Neural progenitor cell (in vitro differentiated cells): Measurements from ENCODE around the gene TUT1. TPM values are rescaled to one million over a fixed set of nuclear protein-coding genes. Genes with fewer than 3 reads are reported as not detected.

Experiments used
- DNase-seq: peaks from one replicate; pipeline ENCODE4 v3.0.0-alpha.2; 2016; ENCODE audit warnings: low spot score
- H2AFZ ChIP-seq: fragments of 200-600 bp; sonication (generic); replicated peaks from 2 replicates; pipeline ENCODE4 v1.6.1; 2016; ENCODE audit warnings: antibody characterized with exemption
- H3F3A ChIP-seq: fragments of 200-600 bp; sonication (generic); 2 replicates; pipeline ENCODE4 v1.6.1; 2016; ENCODE audit warnings: antibody characterized with exemption, low read depth
- H3K27ac ChIP-seq: fragments of 200-600 bp; sonication (generic); 2 replicates; pipeline ENCODE4 v1.5.1; 2016; ENCODE audit warnings: mild to moderate bottlenecking
- H3K27me3 ChIP-seq: fragments of 200-600 bp; sonication (generic); 2 replicates; pipeline ENCODE4 v1.6.1; 2016; ENCODE audit warnings: mild to moderate bottlenecking, moderate library complexity
- H3K36me3 ChIP-seq: fragments of 200-600 bp; sonication (generic); 2 replicates; pipeline ENCODE4 v1.5.1; 2016
- H3K4me1 ChIP-seq: fragments of 200-600 bp; sonication (generic); 2 replicates; pipeline ENCODE4 v1.6.1; 2016; ENCODE audit warnings: mixed run types
- H3K4me2 ChIP-seq: fragments of 200-600 bp; sonication (generic); 2 replicates; pipeline ENCODE4 v1.6.1; 2016
- H3K4me3 ChIP-seq: fragments of 200-600 bp; sonication (generic); 2 replicates; pipeline ENCODE4 v1.5.1; 2016
- H3K79me2 ChIP-seq: fragments of 200-600 bp; sonication (generic); 2 replicates; pipeline ENCODE4 v1.6.1; 2016; ENCODE audit warnings: low read depth
- H3K9ac ChIP-seq: fragments of 200-600 bp; sonication (generic); 2 replicates; pipeline ENCODE4 v1.6.1; 2016
- H3K9me3 ChIP-seq: fragments of 200-600 bp; sonication (generic); 2 replicates; pipeline ENCODE4 v1.5.1; 2016; ENCODE audit warnings: low read depth
- H4K20me1 ChIP-seq: fragments of 200-600 bp; sonication (generic); 2 replicates; pipeline ENCODE4 v1.6.1; 2016; ENCODE audit warnings: low read depth
- H3K27ac Mint-ChIP-seq: 3 replicates; pipeline ENCODE4 v1.8.0; 2021; ENCODE audit warnings: mixed read lengths
- H3K27me3 Mint-ChIP-seq: 2 replicates; pipeline ENCODE4 v1.8.0; 2022; ENCODE audit warnings: low read depth, mild to moderate bottlenecking, inconsistent platforms, moderate library complexity, mixed read lengths; ENCODE audit not compliant: insufficient read depth
- H3K36me3 Mint-ChIP-seq: 3 replicates; pipeline ENCODE4 v1.8.0; 2021; ENCODE audit warnings: mixed read lengths
- H3K4me1 Mint-ChIP-seq: 3 replicates; pipeline ENCODE4 v1.8.0; 2021; ENCODE audit warnings: mixed read lengths
- H3K4me3 Mint-ChIP-seq: 3 replicates; pipeline ENCODE4 v1.8.0; 2021; ENCODE audit warnings: mild to moderate bottlenecking, moderate library complexity, mixed read lengths
- H3K9me3 Mint-ChIP-seq: 3 replicates; pipeline ENCODE4 v1.8.0; 2020; ENCODE audit warnings: mixed read lengths
- CTCF ChIP-seq: fragments of 200-600 bp; sonication (generic); IDR thresholded peaks from 2 replicates; pipeline ENCODE4 v1.5.1; 2017; ENCODE audit warnings: antibody characterized with exemption, mild to moderate bottlenecking
- EZH2 ChIP-seq: fragments of 200-600 bp; sonication (generic); IDR thresholded peaks from 2 replicates; pipeline ENCODE4 v1.6.1; 2017; ENCODE audit warnings: antibody characterized with exemption, mild to moderate bottlenecking, moderate library complexity
- EZH2phosphoT487 ChIP-seq: fragments of 200-600 bp; sonication (generic); IDR thresholded peaks from 2 replicates; pipeline ENCODE4 v1.6.1; 2017; ENCODE audit warnings: antibody characterized with exemption
- total RNA-seq: library from RNA; depleted of rRNA; stranded (reverse); fragments of >200 nt; gene quantifications from 2 replicates; pipeline ENCODE4 v1.2.3, GENCODE V29; 2015; ENCODE audit warnings: low replicate concordance

Gene TUT1
- total RNA-seq, 1 donor from 2014 or later = 4.8 TPM

- no peaks in the 10 kb centered on the region for H3K9me3 ChIP-seq
- peaks cover 27% of the 10 kb centered on the region for H3K79me2 ChIP-seq
- TF ChIP-seq CTCF = no peak
- no peak for TF ChIP-seq EZH2phosphoT487
- TF ChIP-seq EZH2 = no peak
- no peak overlapping the region for H3K27ac Mint-ChIP-seq
- no peaks in the 10 kb centered on the region for H3K36me3 ChIP-seq
- peaks cover 22% of the 10 kb centered on the region for H3K27me3 ChIP-seq
- H3K36me3 Mint-ChIP-seq = peaks cover 17% of the 10 kb centered on the region
- H3K9me3 Mint-ChIP-seq = no peaks in the 10 kb centered on the region
- no peak for DNase-seq
- H3K4me1 ChIP-seq = peaks cover 37% of the 10 kb centered on the region
- no peak overlapping the region for H3K4me3 ChIP-seq
- H3K9ac ChIP-seq = no peak overlapping the region
- H3K27ac ChIP-seq = no peak overlapping the region
- H3K4me1 Mint-ChIP-seq = peaks cover 56% of the 10 kb centered on the region
- peaks cover 52% of the 10 kb centered on the region for H3F3A ChIP-seq
- H3K4me3 Mint-ChIP-seq = peak overlapping the region; percentile 77
- no peak overlapping the region for H3K4me2 ChIP-seq
- H3K27me3 Mint-ChIP-seq = peaks cover 6% of the 10 kb centered on the region
- peaks cover 19% of the 10 kb centered on the region for H4K20me1 ChIP-seq
- H2AFZ ChIP-seq = no peak overlapping the region
Observed at GRCh38 chr11:62603776-62604299, 12.5 kb upstream of the TUT1 start.

GRCh38 chr11:62603072-62603408 lies 11.7 kb upstream of the TUT1 start:
- peak; percentile 61 for TF ChIP-seq EZH2
- TF ChIP-seq CTCF = no peak
- TF ChIP-seq EZH2phosphoT487 = no peak
- peak overlapping the region; percentile 87 for H3K4me3 ChIP-seq
- no peaks in the 10 kb centered on the region for H3K9me3 ChIP-seq
- H3F3A ChIP-seq = peaks cover 57% of the 10 kb centered on the region
- peaks cover 27% of the 10 kb centered on the region for H4K20me1 ChIP-seq
- H3K27me3 ChIP-seq = peaks cover 22% of the 10 kb centered on the region
- H3K27me3 Mint-ChIP-seq = peaks cover 6% of the 10 kb centered on the region
- H3K4me2 ChIP-seq = peak overlapping the region; percentile 84
- H3K9ac ChIP-seq = no peak overlapping the region
- no peaks in the 10 kb centered on the region for H3K36me3 ChIP-seq
- H3K79me2 ChIP-seq = peaks cover 35% of the 10 kb centered on the region
- DNase-seq = no peak
- H3K27ac Mint-ChIP-seq = no peak overlapping the region
- no peaks in the 10 kb centered on the region for H3K9me3 Mint-ChIP-seq
- H2AFZ ChIP-seq = no peak overlapping the region
- peaks cover 25% of the 10 kb centered on the region for H3K36me3 Mint-ChIP-seq
- H3K4me1 ChIP-seq = peaks cover 37% of the 10 kb centered on the region
- H3K27ac ChIP-seq = no peak overlapping the region
- H3K4me3 Mint-ChIP-seq = peak overlapping the region; percentile 77
- peaks cover 60% of the 10 kb centered on the region for H3K4me1 Mint-ChIP-seq

GRCh38 chr11:62602141-62603071 lies 11.1 kb upstream of the TUT1 start:
- Histone ChIP-seq H3F3A (peaks cover 57% of the 10 kb centered on the region), H3K36me3 (no peaks in the 10 kb centered on the region), H3K4me3 (peak overlapping the region; percentile 87), H3K9ac (no peak overlapping the region), H3K27me3 (peaks cover 22% of the 10 kb centered on the region), H3K4me2 (peak overlapping the region; percentile 84), H3K27ac (no peak overlapping the region), H3K79me2 (peaks cover 36% of the 10 kb centered on the region), H3K9me3 (no peaks in the 10 kb centered on the region), H3K4me1 (peaks cover 37% of the 10 kb centered on the region), H4K20me1 (peaks cover 31% of the 10 kb centered on the region), H2AFZ (peak overlapping the region; percentile 86)
- peaks cover 27% of the 10 kb centered on the region for H3K36me3 Mint-ChIP-seq
- peaks cover 56% of the 10 kb centered on the region for H3K4me1 Mint-ChIP-seq
- H3K9me3 Mint-ChIP-seq = no peaks in the 10 kb centered on the region
- TF ChIP-seq EZH2phosphoT487 (peak; percentile 28), CTCF (peak; percentile 5), EZH2 (peak; percentile 72)
- peak overlapping the region; percentile 74 for H3K27ac Mint-ChIP-seq
- H3K27me3 Mint-ChIP-seq = peaks cover 6% of the 10 kb centered on the region
- peak overlapping the region; percentile 99 for H3K4me3 Mint-ChIP-seq
- peak; percentile 79 for DNase-seq
